ENCODE results near the gene MADD.

MADD gene

DNA sequence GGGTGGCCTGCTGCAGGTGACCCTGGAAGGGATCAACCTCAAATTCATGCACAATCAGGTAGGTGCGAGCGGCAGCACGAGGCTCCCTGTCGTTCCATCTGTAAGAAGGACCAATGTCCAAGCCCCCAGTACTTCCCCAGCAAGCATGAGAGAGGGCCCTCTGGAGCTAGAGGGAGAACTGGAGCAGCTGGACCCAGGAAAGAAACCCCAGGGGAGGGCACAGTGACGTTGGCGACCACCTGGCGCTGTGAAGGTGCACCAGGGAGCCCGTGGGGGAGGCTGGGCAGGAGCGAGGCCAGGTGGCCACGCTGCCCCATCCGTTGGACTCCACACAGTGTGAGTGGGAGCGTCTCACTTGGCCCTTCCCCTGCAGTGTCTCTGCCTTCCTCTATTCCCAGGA lies 54.6 kb downstream of the MADD start:
- TF ChIP-seq, protein P1, sequence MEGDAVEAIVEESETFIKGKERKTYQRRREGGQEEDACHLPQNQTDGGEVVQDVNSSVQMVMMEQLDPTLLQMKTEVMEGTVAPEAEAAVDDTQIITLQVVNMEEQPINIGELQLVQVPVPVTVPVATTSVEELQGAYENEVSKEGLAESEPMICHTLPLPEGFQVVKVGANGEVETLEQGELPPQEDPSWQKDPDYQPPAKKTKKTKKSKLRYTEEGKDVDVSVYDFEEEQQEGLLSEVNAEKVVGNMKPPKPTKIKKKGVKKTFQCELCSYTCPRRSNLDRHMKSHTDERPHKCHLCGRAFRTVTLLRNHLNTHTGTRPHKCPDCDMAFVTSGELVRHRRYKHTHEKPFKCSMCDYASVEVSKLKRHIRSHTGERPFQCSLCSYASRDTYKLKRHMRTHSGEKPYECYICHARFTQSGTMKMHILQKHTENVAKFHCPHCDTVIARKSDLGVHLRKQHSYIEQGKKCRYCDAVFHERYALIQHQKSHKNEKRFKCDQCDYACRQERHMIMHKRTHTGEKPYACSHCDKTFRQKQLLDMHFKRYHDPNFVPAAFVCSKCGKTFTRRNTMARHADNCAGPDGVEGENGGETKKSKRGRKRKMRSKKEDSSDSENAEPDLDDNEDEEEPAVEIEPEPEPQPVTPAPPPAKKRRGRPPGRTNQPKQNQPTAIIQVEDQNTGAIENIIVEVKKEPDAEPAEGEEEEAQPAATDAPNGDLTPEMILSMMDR (IDR thresholded peaks at IDR 0.05; ENCODE audit: low read depth, low read length), result no peak
- no peak overlapping the region for H3K4me3 ChIP-seq (ENCODE audit: low read depth, low read length)

DNA sequence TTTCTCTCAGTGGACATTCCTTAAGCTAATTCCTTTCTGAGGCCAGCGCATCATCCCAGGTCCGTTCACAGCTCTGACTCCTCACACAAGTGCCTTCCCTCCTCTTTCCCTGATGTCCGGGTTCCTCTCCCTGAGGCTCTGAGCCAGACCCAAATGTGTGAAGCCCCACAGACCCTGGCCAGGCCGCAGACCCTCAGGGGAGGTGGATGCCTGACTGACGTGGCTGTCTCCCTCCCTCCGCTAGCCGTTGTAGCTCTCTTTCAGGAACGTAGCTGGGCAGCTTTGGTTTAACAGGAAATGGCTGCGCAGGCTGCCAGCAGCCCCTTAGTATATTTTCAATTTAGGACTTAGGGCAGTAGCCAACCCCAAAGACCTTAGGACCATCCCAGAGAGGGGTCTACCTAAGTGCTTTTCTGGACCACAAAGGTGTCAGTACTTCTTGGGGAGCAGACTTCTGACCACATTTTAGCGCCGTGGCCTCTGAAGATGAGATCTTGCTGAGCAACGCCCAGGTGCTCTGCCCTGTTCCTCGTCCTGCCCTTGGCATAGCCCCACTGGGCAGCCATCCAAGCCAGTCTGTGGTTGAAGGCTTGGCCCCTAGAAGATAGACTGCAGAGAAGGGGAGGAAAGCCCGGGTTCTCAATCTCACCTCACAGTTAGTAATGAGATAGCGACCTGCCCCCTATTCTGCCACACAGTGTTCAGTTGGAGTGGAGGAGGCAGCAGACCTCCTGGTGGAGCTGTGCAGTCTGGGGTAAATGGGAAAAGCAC lies 55.5 kb downstream of the MADD start:
- TF ChIP-seq, protein P1 (IDR thresholded peaks at IDR 0.05; ENCODE audit: low read depth, low read length), result no peak
- H3K4me3 ChIP-seq (ENCODE audit: low read depth, low read length), result no peak overlapping the region

DNA sequence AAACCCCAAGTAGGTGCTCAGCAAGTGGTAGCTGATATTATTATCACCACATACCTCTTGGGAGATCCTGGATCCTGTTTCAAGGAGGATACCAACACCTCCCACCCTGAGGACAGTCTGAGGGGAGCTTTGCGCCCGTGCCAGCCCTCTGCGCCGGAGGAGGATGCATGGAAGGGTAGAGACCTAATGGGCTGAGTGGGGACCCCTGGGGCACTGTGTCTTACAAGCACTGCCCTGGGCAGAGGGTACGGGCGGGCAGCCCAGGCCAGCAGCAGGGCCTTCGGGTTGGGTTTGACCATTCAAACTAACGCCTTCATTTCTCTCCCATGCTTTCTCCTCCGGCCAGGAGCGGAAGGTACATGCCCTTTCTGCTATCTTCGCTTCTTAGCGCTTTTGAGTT lies 56.3 kb downstream of the MADD start:
- TF ChIP-seq, protein P1 (IDR thresholded peaks at IDR 0.05; ENCODE audit: low read depth, low read length), result no peak
- H3K4me3 ChIP-seq (ENCODE audit: low read depth, low read length), result no peak overlapping the region

DNA sequence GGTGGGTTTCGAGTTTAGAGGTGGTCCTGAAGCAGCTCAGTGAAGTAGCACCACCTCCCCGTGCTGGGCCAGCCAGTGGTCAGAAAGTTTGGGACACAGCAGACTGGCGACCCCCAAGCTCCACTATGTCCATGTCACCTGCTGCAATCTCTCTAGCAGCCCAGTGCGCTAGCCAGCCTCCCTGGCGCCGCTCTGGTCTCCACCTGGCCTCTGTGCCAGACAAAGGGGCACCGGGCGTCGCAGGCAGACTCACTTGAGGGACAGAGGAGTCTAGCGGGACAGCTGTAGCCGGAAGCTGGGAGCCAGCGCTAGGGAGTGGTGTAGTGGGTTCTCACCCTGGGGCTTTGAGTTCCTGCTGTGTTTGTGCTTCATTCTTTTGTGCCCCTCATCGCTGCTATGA lies 57.1 kb downstream of the MADD start:
- no peak overlapping the region for H3K4me3 ChIP-seq (ENCODE audit: low read depth, low read length)
- TF ChIP-seq, protein P1 (IDR thresholded peaks at IDR 0.05; ENCODE audit: low read depth, low read length), result no peak

DNA sequence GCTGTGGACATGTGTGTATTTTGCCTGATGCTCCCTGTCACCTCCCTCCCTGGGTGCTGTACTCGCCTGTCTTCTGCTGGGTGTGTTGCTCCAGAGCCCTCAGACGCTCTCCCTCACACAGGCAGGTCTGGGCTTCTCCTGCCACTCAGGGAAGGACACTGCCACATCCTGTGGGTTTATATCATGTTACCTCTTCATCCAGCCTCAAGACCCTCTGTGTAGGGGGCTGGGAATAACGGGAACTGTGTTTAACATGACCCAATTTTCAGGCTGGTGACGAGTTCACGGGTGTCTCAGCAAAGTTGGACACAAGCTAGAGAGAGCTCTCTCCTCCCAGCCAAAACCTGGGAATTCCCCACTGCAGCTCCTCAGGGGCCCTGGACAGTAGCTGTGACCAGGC lies 58.0 kb downstream of the MADD start:
- H3K4me3 ChIP-seq (ENCODE audit: low read depth, low read length), result no peak overlapping the region
- TF ChIP-seq, protein P1 (IDR thresholded peaks at IDR 0.05; ENCODE audit: low read depth, low read length), result no peak

DNA sequence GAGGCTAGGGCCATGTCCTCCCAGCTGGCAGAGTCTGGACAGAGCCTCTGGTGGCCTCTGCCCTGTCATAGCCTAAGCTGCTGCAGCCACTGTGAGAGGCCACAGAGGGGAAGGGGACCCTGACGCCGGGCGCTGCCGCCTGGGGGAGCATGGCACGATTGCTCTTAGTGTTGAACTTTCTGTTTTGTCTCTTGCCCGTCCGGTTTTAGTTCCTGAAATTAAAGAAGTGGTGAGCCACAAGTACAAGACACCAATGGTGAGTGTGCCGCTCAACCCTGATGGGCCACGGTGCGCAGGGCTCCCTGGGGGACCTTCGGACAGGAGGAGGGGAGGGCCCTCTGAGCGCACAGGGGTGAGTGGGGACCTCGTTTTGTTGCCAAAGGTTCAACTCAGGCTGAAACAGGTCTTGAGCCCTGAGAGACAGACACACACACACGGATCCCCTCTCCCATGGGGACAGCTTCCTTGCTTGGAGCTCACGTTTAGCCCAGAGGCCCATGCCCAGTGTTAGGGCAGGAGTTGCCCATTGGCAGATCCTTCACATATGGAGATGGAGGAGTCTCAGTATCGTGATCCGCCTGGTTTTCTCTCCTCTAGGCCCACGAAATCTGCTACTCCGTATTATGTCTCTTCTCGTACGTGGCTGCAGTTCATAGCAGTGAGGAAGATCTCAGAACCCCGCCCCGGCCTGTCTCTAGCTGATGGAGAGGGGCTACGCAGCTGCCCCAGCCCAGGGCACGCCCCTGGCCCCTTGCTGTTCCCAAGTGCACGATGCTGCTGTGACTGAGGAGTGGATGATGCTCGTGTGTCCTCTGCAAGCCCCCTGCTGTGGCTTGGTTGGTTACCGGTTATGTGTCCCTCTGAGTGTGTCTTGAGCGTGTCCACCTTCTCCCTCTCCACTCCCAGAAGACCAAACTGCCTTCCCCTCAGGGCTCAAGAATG lies 58.8 kb downstream of the MADD start:
- TF ChIP-seq, protein P1 (IDR thresholded peaks at IDR 0.05; ENCODE audit: low read depth, low read length), result no peak

More for the DNA sequence above, 58.8 kb downstream of the MADD start:
- H3K4me3 ChIP-seq (ENCODE audit: low read depth, low read length), result no peak overlapping the region

Measured in WI38 (cell line).